HG03108 (cell line): ENCODE results near the gene RPTOR.
"Not testable (repeated sequence)": the region's sequence is repeated elsewhere in the genome, so short reads cannot be mapped to it uniquely, and the experiment has no call there.

Source experiments
- ATAC-seq: cut with Tn5 transposase; IDR thresholded peaks from one replicate; pipeline ENCODE4 v1.9.1; 2021; ENCODE audit warnings: moderate library complexity; ENCODE audit not compliant: unreplicated experiment

Gene RPTOR

GRCh38 chr17:80866050-80866793, 321.6 kb downstream of the RPTOR start:
- ATAC-seq = peak; percentile 72

- ATAC-seq = no peak
Measured at GRCh38 chr17:80868022-80868609, 323.5 kb downstream of the RPTOR start.

- no peak for ATAC-seq
Measured at GRCh38 chr17:80869481-80870145, 325.0 kb downstream of the RPTOR start.

- no peak for ATAC-seq
Measured at GRCh38 chr17:80870401-80870800, 325.8 kb downstream of the RPTOR start.

- ATAC-seq = no peak
Measured at GRCh38 chr17:80871341-80871740, 326.7 kb downstream of the RPTOR start.

- ATAC-seq = no peak
Measured at GRCh38 chr17:80872001-80872500, 327.4 kb downstream of the RPTOR start.

GRCh38 chr17:80872501-80873306, 328.1 kb downstream of the RPTOR start:
- no peak for ATAC-seq

GRCh38 chr17:80873307-80873951, 328.8 kb downstream of the RPTOR start:
- no peak for ATAC-seq

- no peak for ATAC-seq
Measured at GRCh38 chr17:80874866-80875445, 330.3 kb downstream of the RPTOR start.

GRCh38 chr17:80875480-80875995, 330.9 kb downstream of the RPTOR start:
- not testable (repeated sequence) for ATAC-seq

GRCh38 chr17:80876456-80876949, 331.9 kb downstream of the RPTOR start:
- ATAC-seq = not testable (repeated sequence)

GRCh38 chr17:80876950-80877728, 332.5 kb downstream of the RPTOR start:
- ATAC-seq = peak; percentile 88

- no peak for ATAC-seq
Measured at GRCh38 chr17:80877729-80878303, 333.2 kb downstream of the RPTOR start.

GRCh38 chr17:80878876-80879722, 334.5 kb downstream of the RPTOR start:
- no peak for ATAC-seq

GRCh38 chr17:80879723-80880647, 335.3 kb downstream of the RPTOR start:
- no peak for ATAC-seq

- no peak for ATAC-seq
Measured at GRCh38 chr17:80880648-80880985, 336.0 kb downstream of the RPTOR start.

GRCh38 chr17:80881306-80881705, 336.7 kb downstream of the RPTOR start:
- ATAC-seq = no peak
